Testis (tissue), 2 donors: Measurements from ENCODE around the gene LYSMD4.

Source experiments
- CTCF ChIP-seq, 3 experiments: fragments of 450-650 bp in 2 of 3; fragments of 200-600 bp in 1 of 3; sonication (generic) in 1 of 3; IDR thresholded peaks; one replicate each; pipeline ENCODE4 v1.5.1; 2016 to 2019; ENCODE audit warnings: antibody characterized with exemption in 3 of 3, mild to moderate bottlenecking in 2 of 3, moderate library complexity in 1 of 3
- POLR2A ChIP-seq: fragments of 450-650 bp; IDR thresholded peaks from one replicate; pipeline ENCODE4 v1.6.1; 2017; ENCODE audit warnings: antibody characterized with exemption, mild to moderate bottlenecking, moderate library complexity

DNA sequence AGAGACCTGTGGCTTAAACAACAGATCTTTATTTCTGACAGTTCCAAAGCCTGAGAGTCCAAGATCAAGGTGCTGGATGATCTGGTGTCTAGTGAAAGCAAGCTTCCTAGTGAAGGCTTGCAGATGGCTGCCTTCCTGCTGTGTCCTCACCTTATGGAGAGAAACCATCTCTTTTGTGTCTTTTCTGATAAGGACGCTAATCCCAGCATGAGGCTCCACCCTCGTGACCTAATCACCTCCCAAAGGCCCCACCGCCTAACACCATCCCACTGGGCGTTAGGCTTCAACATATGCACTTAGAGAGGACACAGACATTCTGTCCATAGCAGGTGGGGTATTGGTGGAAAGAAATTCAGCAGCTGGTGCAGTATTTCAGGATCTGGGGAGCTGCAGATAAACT lies 19.8 kb upstream of the LYSMD4 start:
- no peak for TF ChIP-seq CTCF (IDR thresholded peaks at IDR 0.05)
- no peak for TF ChIP-seq POLR2A
